Measurements from ENCODE around the gene MYBPC2.

The MYBPC2 gene

GRCh38 chr19:50482271-50482855 is 49.7 kb downstream of the MYBPC2 start:
- DNase-seq, result no peak

- DNase-seq, result no peak
Observed at GRCh38 chr19:50482916-50483315, 50.2 kb downstream of the MYBPC2 start.

GRCh38 chr19:50485284-50485955 is 52.7 kb downstream of the MYBPC2 start:
- DNase-seq, result no peak

GRCh38 chr19:50486823-50487515 is 54.3 kb downstream of the MYBPC2 start:
- DNase-seq, result peak; percentile 64

GRCh38 chr19:50488389-50489194 is 55.9 kb downstream of the MYBPC2 start:
- no peak for DNase-seq

GRCh38 chr19:50489461-50490011 is 56.8 kb downstream of the MYBPC2 start:
- no peak for DNase-seq

- no peak for DNase-seq
Observed at GRCh38 chr19:50490411-50490811, 57.7 kb downstream of the MYBPC2 start.

- no peak for DNase-seq
Observed at GRCh38 chr19:50490991-50491472, 58.3 kb downstream of the MYBPC2 start.

- DNase-seq, result peak; percentile 54
Observed at GRCh38 chr19:50492303-50493052, 59.8 kb downstream of the MYBPC2 start.

- no peak for DNase-seq
Observed at GRCh38 chr19:50493171-50493570, 60.5 kb downstream of the MYBPC2 start.

GRCh38 chr19:50494186-50495019 is 61.7 kb downstream of the MYBPC2 start:
- no peak for DNase-seq

- DNase-seq, result no peak
Observed at GRCh38 chr19:50495020-50495531, 62.4 kb downstream of the MYBPC2 start.

GRCh38 chr19:50496189-50497021 is 63.7 kb downstream of the MYBPC2 start:
- no peak for DNase-seq

GRCh38 chr19:50497022-50497405 is 64.3 kb downstream of the MYBPC2 start:
- no peak for DNase-seq

- no peak for DNase-seq
Observed at GRCh38 chr19:50498219-50499056, 65.7 kb downstream of the MYBPC2 start.

- DNase-seq, result no peak
Observed at GRCh38 chr19:50500060-50500752, 67.5 kb downstream of the MYBPC2 start.

- no peak for DNase-seq
Observed at GRCh38 chr19:50500753-50501151, 68.1 kb downstream of the MYBPC2 start.

- DNase-seq, result no peak
Observed at GRCh38 chr19:50501186-50501567, 68.5 kb downstream of the MYBPC2 start.

Data from activated naive CD4-positive, alpha-beta T cell treated with anti-CD3 and anti-CD28 coated beads, Interleukin-2, amount 50 U/mL, for 16 hours (primary cell).